Measurements from ENCODE around the gene ADRA2B.

The ADRA2B gene

GRCh38 chr2:96158554-96158940, 42.2 kb upstream of the ADRA2B start:
- TF ChIP-seq CTCF (IDR thresholded peaks at IDR 0.05; ENCODE audit: insufficient read depth, low read depth, low read length, missing control alignments): no peak
- H3K4me3 ChIP-seq (ENCODE audit: low read depth, low read length): peak overlapping the region; percentile 64
- peak; percentile 49 for DNase-seq (ENCODE audit: low read depth)

- peak overlapping the region; percentile 64 for H3K4me3 ChIP-seq (ENCODE audit: low read depth, low read length)
- TF ChIP-seq CTCF (IDR thresholded peaks at IDR 0.05; ENCODE audit: insufficient read depth, low read depth, low read length, missing control alignments): no peak
- peak; percentile 91 for DNase-seq (ENCODE audit: low read depth)
Observed at GRCh38 chr2:96157649-96158553, 41.5 kb upstream of the ADRA2B start.

GRCh38 chr2:96156926-96157648, 40.7 kb upstream of the ADRA2B start:
- DNase-seq (ENCODE audit: low read depth): peak; percentile 89
- no peak for TF ChIP-seq CTCF (IDR thresholded peaks at IDR 0.05; ENCODE audit: insufficient read depth, low read depth, low read length, missing control alignments)
- H3K4me3 ChIP-seq (ENCODE audit: low read depth, low read length): peak overlapping the region; percentile 64

GRCh38 chr2:96156011-96156820, 39.8 kb upstream of the ADRA2B start:
- no peak for TF ChIP-seq CTCF (IDR thresholded peaks at IDR 0.05; ENCODE audit: insufficient read depth, low read depth, low read length, missing control alignments)
- peak overlapping the region; percentile 64 for H3K4me3 ChIP-seq (ENCODE audit: low read depth, low read length)
- DNase-seq (ENCODE audit: low read depth): peak; percentile 61

- no peak overlapping the region for H3K4me3 ChIP-seq (ENCODE audit: low read depth, low read length)
- no peak for TF ChIP-seq CTCF (IDR thresholded peaks at IDR 0.05; ENCODE audit: insufficient read depth, low read depth, low read length, missing control alignments)
- no peak for DNase-seq (ENCODE audit: low read depth)
Observed at GRCh38 chr2:96154506-96155380, 38.4 kb upstream of the ADRA2B start.

- no peak for DNase-seq (ENCODE audit: low read depth)
- H3K4me3 ChIP-seq (ENCODE audit: low read depth, low read length): no peak overlapping the region
Observed at GRCh38 chr2:96153991-96154431, 37.6 kb upstream of the ADRA2B start.

More at GRCh38 chr2:96153991-96154431, 37.6 kb upstream of the ADRA2B start:
- TF ChIP-seq CTCF (IDR thresholded peaks at IDR 0.05; ENCODE audit: insufficient read depth, low read depth, low read length, missing control alignments): no peak
